GM12801 (cell line): ENCODE data around the gene COL9A2.

Source experiments
- TF ChIP-seq, protein P1 (sequence below): IDR thresholded peaks from one replicate; pipeline ENCODE4 v1.5.1; 2011; ENCODE audit warnings: control low read depth; ENCODE audit not compliant: insufficient read length; ENCODE audit errors: extremely low read depth

COL9A2 gene

DNA sequence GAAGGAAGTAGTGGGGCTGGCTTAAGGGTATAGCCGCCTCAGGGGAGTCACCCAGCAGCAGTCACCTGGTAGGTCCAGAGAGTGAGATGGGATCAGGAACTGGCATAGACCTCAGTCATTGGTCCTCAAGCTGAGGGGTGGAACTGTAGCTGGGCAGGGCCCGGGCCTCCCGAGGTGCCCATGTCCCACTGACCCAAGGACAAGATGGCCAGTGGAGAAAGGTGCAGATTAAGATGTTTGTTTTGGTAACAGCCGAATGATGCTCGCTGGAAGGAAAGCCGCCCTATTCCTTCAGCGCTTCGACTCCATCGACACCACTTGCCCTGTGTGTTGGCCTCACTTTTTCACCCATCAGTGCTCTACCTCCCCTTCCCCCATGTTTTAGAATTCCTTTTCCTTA, 16.4 kb downstream of the COL9A2 start:
- TF ChIP-seq, protein P1, sequence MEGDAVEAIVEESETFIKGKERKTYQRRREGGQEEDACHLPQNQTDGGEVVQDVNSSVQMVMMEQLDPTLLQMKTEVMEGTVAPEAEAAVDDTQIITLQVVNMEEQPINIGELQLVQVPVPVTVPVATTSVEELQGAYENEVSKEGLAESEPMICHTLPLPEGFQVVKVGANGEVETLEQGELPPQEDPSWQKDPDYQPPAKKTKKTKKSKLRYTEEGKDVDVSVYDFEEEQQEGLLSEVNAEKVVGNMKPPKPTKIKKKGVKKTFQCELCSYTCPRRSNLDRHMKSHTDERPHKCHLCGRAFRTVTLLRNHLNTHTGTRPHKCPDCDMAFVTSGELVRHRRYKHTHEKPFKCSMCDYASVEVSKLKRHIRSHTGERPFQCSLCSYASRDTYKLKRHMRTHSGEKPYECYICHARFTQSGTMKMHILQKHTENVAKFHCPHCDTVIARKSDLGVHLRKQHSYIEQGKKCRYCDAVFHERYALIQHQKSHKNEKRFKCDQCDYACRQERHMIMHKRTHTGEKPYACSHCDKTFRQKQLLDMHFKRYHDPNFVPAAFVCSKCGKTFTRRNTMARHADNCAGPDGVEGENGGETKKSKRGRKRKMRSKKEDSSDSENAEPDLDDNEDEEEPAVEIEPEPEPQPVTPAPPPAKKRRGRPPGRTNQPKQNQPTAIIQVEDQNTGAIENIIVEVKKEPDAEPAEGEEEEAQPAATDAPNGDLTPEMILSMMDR = no peak

GRCh38 chr1:40300249-40300567, 16.9 kb downstream of the COL9A2 start:
- TF ChIP-seq, protein P1 = no peak

DNA sequence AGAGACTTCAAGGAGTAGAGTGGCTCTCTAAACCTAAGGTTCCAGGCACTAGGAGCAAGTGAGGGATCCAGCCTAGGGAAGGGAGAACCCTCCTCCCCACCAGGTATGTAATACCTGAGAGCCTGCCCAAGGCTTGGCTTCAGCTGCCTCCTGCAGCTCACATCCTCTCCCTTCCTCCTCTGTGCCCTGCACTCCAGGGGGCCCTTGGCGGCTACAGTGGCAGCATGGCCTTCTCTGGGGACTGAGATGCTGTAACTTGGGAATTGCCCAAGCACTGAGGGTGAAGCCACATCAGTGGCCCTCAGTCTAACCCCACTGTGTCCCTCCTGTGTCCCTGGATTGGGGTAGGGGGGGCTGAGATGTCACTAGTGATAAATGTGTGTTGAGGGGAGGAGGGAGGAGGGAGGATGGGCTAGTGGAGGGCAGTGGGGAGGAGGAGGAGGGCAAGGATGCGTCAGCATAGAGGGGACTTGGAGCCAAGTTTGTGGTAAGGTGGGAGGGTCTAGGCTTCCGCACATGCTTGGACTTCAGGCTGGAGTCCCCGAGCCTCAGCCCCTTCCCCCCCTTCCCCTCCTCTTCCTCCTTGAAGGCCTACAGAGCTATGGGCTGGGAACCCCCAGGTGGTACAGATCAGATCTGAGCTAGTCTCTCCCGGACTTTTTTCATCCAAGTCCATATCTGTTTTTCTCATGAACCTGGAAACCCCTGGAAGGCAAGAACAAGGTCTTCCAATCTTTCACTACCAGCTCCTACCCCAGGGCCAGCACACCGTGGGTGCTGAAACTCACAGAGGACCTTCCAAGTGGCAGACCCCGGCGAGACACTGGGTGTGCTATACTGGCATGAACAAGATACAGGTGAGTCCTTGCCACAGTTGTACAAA, 17.5 kb downstream of the COL9A2 start:
- TF ChIP-seq, protein P1 = no peak

DNA sequence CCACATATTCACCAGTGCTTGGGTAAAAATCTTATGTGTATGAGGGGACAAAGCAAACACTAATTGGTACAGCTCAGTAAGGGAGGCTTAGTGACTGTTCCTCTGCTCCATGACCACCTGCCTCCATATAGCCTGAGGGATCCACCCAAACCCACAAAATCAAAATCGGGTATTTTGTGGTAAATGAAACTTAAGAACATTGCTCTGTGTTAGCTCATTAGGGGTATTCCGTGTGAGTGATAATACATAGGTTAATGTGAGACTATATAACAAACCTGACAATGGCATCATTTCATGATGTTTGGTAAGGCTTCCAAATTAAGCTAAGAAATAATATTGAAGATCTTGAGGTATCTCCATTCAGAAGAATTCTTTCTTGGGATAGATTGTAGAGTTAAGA, 25.8 kb downstream of the COL9A2 start:
- TF ChIP-seq, protein P1 = no peak

- TF ChIP-seq, protein P1 = no peak
Measured at GRCh38 chr1:40281853-40282252, 35.2 kb downstream of the COL9A2 start.

- TF ChIP-seq, protein P1 = no peak
Measured at GRCh38 chr1:40276122-40276521, 41.0 kb downstream of the COL9A2 start.

- TF ChIP-seq, protein P1 = no peak
Measured at GRCh38 chr1:40274331-40274730, 42.8 kb downstream of the COL9A2 start.
